A549 treated with DMSO at 1 μM for 4 hours (cell line): ENCODE data around the gene TMEM131L. TPM values are rescaled to one million over a fixed set of nuclear protein-coding genes. Genes with fewer than 3 reads are reported as not detected.

Experiments
- total RNA-seq: library from RNA; stranded (reverse); fragments of 200-300 nt; extraction: Qiagen RNA extraction; gene quantifications from 5 replicates; pipeline ENCODE4 v1.2.3, GENCODE V29; 2022; ENCODE audit warnings: low read depth

The TMEM131L gene, protein sequence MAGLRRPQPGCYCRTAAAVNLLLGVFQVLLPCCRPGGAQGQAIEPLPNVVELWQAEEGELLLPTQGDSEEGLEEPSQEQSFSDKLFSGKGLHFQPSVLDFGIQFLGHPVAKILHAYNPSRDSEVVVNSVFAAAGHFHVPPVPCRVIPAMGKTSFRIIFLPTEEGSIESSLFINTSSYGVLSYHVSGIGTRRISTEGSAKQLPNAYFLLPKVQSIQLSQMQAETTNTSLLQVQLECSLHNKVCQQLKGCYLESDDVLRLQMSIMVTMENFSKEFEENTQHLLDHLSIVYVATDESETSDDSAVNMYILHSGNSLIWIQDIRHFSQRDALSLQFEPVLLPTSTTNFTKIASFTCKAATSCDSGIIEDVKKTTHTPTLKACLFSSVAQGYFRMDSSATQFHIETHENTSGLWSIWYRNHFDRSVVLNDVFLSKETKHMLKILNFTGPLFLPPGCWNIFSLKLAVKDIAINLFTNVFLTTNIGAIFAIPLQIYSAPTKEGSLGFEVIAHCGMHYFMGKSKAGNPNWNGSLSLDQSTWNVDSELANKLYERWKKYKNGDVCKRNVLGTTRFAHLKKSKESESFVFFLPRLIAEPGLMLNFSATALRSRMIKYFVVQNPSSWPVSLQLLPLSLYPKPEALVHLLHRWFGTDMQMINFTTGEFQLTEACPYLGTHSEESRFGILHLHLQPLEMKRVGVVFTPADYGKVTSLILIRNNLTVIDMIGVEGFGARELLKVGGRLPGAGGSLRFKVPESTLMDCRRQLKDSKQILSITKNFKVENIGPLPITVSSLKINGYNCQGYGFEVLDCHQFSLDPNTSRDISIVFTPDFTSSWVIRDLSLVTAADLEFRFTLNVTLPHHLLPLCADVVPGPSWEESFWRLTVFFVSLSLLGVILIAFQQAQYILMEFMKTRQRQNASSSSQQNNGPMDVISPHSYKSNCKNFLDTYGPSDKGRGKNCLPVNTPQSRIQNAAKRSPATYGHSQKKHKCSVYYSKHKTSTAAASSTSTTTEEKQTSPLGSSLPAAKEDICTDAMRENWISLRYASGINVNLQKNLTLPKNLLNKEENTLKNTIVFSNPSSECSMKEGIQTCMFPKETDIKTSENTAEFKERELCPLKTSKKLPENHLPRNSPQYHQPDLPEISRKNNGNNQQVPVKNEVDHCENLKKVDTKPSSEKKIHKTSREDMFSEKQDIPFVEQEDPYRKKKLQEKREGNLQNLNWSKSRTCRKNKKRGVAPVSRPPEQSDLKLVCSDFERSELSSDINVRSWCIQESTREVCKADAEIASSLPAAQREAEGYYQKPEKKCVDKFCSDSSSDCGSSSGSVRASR (N-terminal part only)
- 5.4 to 5.9 TPM (median 5.5 TPM) in 5 replicates for total RNA-seq

DNA sequence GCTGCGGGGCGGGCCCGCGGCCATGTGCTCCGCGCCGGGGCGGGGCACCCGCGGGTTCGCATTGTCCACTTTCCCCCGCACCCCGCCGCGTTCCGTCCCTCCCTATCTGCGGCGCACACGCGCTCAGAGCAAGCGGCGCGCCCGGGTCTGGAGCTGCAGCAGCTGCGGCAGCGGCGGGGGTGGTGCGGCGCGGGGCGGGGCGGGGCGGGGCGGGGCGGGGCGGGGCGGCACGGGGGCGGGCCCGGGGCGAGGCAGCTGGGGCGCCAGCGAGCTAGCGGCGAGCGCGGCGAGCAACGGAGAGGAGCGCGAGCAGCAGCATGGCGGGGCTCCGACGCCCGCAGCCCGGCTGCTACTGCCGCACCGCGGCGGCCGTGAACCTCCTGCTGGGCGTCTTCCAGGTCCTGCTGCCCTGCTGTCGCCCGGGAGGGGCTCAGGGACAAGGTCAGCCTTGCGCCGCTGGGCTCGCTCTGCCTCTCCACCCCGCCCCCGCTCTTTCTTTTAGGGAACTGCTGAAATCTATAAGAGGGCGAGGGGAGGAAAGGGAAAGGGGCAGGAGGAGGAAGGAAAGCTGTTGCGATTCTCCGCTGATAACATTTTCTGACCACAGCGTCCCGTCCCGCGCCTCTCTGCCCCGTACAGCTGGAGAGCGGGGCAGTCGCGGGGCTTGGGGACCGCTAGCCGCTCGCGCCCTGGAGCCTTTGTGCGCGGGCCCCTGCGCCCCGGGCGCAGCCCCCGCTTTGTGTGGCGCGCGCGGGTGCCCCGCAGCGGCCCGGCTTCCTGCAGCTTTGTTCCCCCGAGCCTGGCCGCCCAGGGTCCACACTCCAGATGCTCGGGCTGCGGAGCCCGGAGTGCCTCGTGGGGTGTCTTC is at the start of gene TMEM131L:
Gene TMEM131L, plus strand, starts transcription at position 280 of the 868 bp plus-strand sequence. Its CDS starts 38 bp downstream, at position 318.

DNA sequence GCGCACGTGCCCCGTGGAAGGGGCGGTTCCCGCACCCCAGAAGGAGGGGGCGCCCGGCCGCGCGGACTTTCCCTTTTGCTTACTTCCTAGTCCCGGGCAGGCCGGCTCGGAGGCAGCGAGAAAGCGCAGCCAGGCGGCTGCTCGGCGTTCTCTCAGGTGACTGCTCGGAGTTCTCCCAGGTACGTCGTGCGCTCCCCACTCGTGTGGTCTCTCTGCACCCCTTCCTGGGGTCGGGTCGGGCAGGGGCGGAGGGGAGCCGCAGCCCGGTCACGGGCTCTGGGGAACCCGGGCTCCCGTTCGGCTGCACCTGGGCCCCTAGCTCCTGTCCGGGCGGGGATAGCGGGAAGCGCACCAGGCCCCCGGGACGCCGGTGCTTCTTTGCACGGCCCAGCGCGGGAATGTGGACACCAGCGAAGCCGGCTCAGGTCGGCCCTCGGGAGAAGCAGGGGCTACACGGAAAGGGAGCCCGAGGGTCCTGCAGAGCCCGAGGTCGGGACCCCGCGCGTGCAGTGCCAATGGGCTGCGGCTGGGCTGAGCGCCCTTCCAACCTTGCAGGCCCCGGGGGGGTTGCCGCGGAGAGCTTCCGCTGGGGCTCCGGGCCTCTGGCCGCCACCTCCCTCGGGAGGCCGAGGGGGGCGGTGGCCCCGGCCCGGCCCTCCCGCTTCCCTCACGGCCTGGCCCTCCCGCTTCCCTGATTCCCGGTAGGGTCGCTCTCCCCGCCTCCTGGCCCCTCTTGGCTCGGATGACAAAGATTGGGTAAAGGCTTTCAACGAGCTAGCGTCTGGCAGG is 218.2 kb downstream of the TMEM131L start, which contains the start of gene TLR2:
Gene TLR2, plus strand, starts transcription at position 99 of the 789 bp plus-strand sequence. CDS start 18,628 bp downstream, outside the sequence.

Other genes starting within 250 kb of the TMEM131L start
- gene MND1, start 121.7 kb upstream of the TMEM131L start, total RNA-seq = 12.1 to 15.1 TPM (median 14.0 TPM) in 5 replicates
- 0.10 to 0.31 TPM (median 0.28 TPM) in 5 replicates for gene TLR2, start 217.9 kb downstream of the TMEM131L start, total RNA-seq